SIG-M5 (cell line): ENCODE results near the gene CNTNAP3B.
"Not testable (repeated sequence)": the region's sequence is repeated elsewhere in the genome, so short reads cannot be mapped to it uniquely, and the experiment has no call there.

Source experiments
- DNase-seq: peaks from one replicate; lab custom pipeline; 2025; lab: John Stamatoyannopoulos, UW

The CNTNAP3B gene

DNA sequence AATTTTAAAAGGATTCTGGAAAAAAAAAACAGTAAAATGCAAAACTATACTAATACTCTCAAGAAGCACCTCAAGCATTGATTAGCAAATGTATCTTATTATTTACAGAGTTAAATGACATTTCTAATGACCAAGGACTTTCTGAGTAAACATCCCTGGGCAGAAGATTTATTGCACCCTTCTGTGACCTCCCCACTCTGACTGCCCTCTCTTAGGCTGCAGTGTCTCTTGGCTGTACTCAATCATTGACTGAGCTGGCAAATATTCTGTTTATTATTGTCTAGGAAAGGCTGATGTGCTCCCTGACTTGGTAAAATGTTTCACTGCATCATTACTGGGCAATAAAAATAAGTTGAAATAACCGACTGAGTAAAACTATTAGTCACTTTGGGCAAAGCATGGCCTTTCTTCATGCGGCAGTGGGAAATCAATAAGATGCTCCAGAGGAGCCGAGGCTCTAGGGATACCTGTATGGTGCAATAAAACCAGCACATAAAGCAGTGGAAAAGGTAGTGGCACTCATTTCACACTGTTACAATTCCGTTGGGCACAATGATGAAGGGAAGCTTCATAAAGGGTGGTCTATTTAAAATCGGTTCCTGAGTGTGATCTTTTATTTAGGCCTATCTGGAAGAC lies 151.1 kb downstream of the CNTNAP3B start:
- DNase-seq, result not testable (repeated sequence)

DNA sequence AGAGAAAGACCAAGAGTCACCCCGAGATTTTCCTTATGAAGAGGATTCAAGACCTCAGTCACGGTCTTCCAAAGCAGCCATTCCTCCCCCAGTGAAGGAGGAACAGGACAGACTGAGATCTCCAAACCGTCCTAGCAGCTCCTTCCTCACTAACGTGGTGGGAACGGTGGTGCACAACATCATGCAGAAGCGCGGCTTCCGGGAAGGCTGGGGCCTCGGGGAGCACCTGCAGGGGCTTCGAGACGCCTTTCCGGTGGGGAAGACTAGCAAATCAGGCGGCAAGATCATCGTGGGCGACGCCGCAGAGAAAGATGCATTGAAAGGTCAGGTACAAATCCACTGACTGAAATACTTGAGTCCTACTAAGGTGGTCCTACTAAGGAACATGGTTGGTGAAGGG lies 154.3 kb downstream of the CNTNAP3B start:
- not testable (repeated sequence) for DNase-seq

DNA sequence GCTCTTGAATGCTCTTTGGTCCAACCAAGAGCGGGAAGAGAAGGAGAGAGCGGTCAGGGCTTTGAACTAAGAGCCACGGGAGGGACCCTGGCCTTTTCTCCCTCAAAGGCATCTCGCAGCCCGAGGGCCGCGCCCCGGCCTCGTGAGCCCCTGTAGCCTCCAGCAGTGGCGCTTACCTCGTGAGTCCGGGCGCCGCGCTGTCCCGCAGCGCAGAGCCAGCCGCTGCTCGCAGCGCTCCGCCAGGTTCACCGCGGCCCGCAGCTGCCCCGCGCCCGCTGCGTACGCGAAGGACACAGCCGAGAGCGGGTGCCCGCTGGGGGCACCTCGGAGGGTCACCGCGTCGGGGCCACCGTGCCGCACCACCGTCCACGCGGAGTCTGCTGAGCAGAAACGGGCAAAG lies 176.2 kb downstream of the CNTNAP3B start:
- not testable (repeated sequence) for DNase-seq

DNA sequence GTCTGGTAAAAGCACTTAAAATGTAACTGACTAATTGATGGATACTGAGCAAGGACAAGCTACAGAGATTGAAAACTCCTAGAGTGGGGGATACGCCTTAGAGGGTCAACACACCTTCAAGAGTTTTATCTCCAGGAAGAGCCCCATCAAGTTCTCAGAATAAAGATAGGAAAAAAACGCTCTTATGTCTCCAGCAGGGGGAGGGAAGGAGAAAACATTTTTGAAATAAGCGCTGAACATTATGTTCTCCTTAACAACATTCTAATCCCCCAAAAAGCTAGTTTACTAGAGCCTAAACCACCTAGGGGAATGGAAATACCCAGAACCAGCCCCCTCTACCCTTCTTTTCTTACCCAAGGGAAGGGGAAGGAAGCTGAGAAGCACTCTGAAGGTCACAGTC lies 187.5 kb downstream of the CNTNAP3B start:
- DNase-seq, result not testable (repeated sequence)

DNA sequence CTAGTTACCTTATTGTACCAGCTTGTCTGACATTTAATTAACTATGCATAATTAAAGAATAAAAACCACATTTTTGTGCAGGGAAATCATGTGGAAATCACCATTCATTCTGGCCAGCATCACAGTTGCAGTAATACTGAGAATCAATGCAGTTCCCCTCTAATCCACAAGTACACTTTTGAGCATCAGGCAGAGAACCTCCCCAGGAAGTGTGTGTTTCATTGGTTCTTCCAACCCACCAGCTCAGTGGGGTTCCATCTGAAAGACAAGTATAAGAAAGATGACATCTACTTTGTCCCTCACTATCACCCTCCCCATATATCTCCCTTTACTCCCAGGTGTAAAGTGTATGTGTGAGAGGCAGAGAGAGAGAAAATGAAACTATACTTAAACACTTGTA lies 191.1 kb downstream of the CNTNAP3B start:
- not testable (repeated sequence) for DNase-seq

DNA sequence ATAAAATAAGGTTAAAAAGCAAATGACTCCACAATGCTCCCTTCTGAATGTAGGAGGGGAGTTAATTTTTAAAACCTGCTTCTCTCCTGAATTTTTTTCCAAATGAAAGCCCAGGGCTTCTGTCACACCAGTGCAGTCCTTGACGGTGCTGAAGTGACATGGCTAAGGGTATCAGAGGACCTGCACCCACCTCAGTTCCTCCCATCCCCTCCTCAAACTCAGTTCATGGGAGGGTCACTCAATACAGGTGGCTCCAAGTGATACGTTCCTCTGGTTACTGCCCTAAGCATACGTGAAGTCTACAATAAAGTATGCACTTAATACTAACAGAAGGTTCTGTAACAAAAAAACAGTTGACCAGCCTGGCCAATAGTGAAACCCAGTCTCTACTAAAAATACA lies 193.5 kb downstream of the CNTNAP3B start:
- not testable (repeated sequence) for DNase-seq

DNA sequence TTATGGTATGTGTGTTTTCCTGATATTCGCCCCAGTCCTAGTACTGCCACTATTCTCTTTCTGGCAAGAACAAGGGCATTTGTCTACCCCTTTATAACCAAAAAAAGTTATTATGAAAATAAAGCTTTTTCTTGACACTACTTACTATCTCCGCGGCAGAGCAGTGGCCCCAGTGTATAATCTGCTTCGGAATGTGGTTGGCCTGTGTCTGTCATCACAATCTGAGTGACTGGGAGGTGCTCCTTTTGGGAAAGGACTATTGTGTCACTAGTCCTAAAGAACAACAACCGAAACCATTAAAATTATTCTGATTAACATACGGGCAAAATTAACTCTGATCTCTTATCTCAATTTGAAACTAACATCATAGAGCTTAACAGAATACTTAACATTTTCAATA lies 200.1 kb downstream of the CNTNAP3B start:
- not testable (repeated sequence) for DNase-seq

DNA sequence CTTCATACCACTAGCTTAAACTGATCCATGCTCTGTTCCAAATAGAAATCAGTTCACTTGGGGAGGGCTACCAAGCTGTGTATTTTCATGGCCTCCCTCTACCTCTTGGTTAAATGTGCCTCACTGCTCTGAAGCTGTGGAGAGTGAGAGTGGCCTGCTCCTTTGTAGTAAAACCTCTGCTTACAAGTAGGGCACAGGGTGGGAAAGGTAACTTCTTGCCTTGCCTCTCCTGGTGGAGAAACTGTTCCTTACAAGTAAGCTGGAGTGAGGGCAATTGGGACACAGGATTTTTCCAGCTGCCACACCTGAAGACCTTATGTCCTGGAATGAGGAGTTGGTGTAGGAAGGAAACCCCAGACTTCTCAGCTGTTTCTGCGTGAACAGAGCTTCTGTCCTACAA lies 211.9 kb downstream of the CNTNAP3B start:
- not testable (repeated sequence) for DNase-seq

DNA sequence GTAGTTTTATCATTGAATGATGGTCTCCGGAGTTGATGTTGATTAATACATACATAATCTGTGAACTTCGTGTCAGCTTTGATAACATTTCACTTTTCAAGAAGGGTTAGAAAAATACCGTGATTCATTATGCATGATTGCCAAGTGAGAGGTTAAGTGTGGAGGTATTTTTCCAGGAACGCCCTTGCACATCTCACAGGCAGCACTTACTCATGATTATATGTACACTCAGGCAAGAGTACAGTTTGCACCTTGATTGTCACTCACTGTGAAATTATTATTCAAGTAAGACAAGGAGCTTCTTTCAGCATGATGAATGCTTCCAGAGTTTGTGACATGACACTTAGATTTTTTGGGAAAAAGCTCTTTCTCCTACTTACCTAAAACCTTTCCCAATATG lies 223.7 kb downstream of the CNTNAP3B start:
- DNase-seq, result not testable (repeated sequence)

DNA sequence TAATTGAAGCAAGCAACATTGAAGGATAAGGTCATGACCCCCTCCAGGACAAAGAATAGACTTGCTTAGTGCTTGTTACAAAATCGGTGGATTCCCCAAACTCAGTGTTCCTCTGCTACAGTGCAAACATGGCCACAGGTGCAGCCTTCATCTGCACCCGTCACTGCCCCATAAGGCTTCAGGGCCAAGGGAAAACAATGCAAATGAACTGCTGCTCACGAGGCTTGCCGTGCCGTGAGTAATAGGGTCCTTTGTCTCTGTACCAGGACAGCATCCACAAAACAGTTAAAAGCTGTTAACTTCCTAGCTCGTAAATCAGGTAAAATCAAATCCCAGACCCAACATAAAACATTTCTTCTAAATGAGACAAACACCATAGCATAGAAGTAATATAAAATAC lies 226.5 kb downstream of the CNTNAP3B start:
- DNase-seq, result not testable (repeated sequence)

DNA sequence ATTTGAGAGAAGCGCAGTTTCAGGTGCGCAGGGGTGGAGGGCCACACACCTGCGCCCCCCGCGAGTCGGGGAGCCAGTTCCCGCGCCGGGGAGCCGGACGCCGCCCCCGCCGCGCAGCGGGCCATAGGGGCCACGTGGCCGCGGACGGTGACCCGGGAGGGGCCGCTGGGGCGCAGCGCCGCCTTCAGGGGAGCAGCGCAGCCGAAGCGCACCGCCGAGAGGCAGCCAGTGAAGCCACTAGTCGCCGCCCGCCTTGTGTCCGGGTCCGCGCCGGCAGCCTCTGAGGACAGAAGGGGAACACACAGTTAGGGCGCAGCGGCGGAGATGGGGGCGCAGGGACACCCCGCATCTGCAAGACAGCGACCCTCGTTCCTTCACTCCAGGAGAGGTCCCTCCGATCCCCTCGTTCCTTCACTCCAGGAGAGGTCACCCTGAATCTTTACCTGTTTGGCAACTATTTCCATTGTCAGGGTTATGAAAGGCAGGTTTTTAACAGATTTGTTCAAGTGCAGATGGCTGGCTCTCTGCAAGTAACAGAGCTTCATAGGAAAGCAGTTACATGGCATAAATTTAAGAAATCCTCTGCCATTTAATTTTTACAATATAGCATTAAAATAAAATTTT lies 230.4 kb downstream of the CNTNAP3B start:
- DNase-seq, result not testable (repeated sequence)

DNA sequence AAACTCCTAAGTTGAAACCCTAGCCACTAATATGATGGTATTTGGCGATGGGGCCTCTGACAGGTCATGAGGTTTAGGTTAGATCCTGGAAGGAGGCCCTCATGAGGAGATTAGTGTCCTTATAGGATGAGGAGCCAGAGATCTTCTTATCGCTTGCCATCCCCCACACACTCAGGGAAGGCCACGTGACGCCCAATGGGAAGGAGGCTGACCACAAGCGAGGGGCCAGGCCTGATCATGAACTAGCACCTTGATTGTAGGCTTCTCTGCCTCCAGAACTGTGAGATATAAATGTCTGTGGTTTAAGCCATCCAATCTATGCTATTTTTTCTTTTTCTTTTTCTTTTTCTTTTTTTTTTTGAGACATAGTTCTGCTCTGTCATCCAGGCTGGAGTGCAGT lies 254.7 kb downstream of the CNTNAP3B start:
- DNase-seq, result not testable (repeated sequence)

DNA sequence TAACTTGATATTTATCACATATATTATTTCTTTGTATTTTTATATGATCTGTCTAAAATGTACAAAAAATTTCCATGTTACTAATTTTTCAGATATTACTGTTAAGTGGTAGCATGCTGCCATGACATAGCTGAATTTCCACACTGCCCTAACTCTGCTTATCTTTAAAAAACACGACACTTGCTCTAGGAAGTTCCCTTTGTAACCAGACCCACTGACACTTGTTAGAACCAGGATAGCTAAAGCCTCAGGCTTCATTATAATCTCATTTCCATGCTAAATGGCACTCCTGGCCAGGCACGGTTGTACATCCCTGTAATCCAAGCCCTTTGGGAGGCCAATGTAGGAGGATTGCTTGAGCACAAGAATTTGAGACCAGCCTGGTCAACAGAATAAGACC lies 273.8 kb downstream of the CNTNAP3B start:
- DNase-seq, result not testable (repeated sequence)

DNA sequence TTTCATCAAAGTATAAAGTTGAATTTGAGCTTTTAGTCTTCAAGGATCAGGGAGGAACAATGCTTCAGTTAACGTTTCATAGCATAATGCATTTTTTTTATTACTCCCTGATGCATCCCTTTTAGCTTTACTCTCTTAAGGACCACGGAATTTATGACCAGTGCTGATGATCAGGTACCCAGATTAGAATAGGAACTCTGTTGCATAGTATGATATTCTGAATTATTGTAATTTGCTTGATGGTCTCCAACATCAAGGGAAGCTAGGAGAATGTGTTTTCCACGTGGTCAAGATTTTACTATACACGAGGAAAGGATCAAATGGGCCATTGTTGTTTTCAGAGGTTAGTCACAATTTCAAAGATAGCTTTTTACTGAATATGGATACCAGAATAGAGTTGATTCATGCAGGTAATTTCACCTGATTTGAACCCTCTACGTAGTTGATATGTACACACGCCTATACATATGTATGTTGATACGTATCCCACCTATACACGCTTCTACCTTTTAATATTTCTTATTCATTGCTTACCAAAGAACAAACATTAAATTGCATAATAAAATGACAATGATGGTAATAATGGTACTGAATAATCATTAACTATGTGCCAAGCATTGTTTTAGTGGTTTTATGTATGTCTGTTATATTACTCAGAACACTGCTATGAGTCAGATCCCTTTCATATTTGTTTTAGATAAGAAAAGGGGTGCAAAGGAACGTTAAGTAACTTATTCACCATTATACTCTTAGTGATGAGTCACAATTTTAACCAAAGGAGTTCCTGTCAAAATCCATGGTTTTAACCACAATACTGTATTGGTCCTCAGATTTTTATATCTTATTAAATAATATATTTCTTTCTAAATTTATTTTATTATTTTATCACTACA lies 277.1 kb downstream of the CNTNAP3B start:
- DNase-seq, result not testable (repeated sequence)

DNA sequence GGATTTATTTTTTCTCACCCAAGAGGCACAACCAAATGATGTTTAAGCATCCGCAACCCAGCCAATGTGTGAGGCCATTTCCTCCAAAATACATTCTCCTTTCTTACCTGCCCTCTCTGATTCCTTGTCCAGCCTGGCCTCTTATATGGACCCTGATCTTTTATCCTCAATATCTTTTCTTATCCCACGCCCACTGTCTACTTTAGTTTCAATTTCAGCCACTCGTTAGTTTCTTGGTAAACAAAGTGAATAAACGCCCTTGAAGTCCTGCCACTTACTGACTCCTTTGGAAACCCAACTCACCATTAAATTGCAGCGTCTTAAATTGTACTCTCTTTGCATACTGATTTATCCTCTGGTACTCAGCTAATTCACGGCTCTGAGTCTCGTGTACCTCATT lies 281.4 kb downstream of the CNTNAP3B start:
- DNase-seq, result not testable (repeated sequence)
